Measurements from ENCODE around the gene EXPH5. TPM values are rescaled to one million over a fixed set of nuclear protein-coding genes. Genes with fewer than 3 reads are reported as not detected.

The EXPH5 gene
- total RNA-seq, 4 donors from 2014 or later: 3.3 to 8.1 (median 6.9) TPM

GRCh38 chr11:108494182-108494581 is 99.4 kb downstream of the EXPH5 start:
- Histone ChIP-seq H3K4me3 (no peak overlapping the region), H3K27me3 (no peaks in the 10 kb centered on the region), H3K4me1 (peaks cover 0 to 9% (median 4%) of the 10 kb centered on the region in 4 donors), H3K9me3 (no peaks in the 10 kb centered on the region), H3K27ac (no peak overlapping the region), H3K36me3 (peaks cover 0 to 15% (median 0%) of the 10 kb centered on the region in 3 donors)
- TF ChIP-seq POLR2A (IDR thresholded peaks at IDR 0.05) (no peak), CTCF (IDR thresholded peaks at IDR 0.05) (no peak)
- no peak for DNase-seq

GRCh38 chr11:108491936-108492335 is 101.6 kb downstream of the EXPH5 start:
- no peak for DNase-seq
- TF ChIP-seq CTCF (IDR thresholded peaks at IDR 0.05): no peak
- TF ChIP-seq POLR2A (IDR thresholded peaks at IDR 0.05): no peak
- H3K36me3 ChIP-seq: peaks cover 0 to 15% (median 0%) of the 10 kb centered on the region in 3 donors

GRCh38 chr11:108486828-108487227 is 106.7 kb downstream of the EXPH5 start:
- peaks cover 0 to 39% (median 0%) of the 10 kb centered on the region in 3 donors for H3K36me3 ChIP-seq
- H3K27ac ChIP-seq: no peak overlapping the region
- H3K4me1 ChIP-seq: no peaks in the 10 kb centered on the region
- DNase-seq: no peak
- H3K27me3 ChIP-seq: no peaks in the 10 kb centered on the region
- TF ChIP-seq CTCF (IDR thresholded peaks at IDR 0.05): no peak
- no peak for TF ChIP-seq POLR2A (IDR thresholded peaks at IDR 0.05)
- no peaks in the 10 kb centered on the region for H3K9me3 ChIP-seq
- H3K4me3 ChIP-seq: no peak overlapping the region

More at GRCh38 chr11:108491936-108492335, 101.6 kb downstream of the EXPH5 start:
- Histone ChIP-seq H3K27me3 (no peaks in the 10 kb centered on the region), H3K4me3 (no peak overlapping the region), H3K27ac (no peak overlapping the region), H3K4me1 (peaks cover 0 to 4% (median 0%) of the 10 kb centered on the region in 4 donors), H3K9me3 (no peaks in the 10 kb centered on the region)

- H3K27me3 ChIP-seq: no peaks in the 10 kb centered on the region
- no peak for TF ChIP-seq POLR2A (IDR thresholded peaks at IDR 0.05)
- TF ChIP-seq CTCF (IDR thresholded peaks at IDR 0.05): no peak
- peaks cover 0 to 42% (median 0%) of the 10 kb centered on the region in 3 donors for H3K36me3 ChIP-seq
- H3K27ac ChIP-seq: no peak overlapping the region
- no peaks in the 10 kb centered on the region for H3K9me3 ChIP-seq
- no peak overlapping the region for H3K4me3 ChIP-seq
- no peak for DNase-seq
- H3K4me1 ChIP-seq: no peaks in the 10 kb centered on the region
These were observed 107.2 kb downstream of the EXPH5 start for GRCh38 chr11:108486331-108486730.

- no peaks in the 10 kb centered on the region for H3K4me1 ChIP-seq
- DNase-seq: no peak
- H3K4me3 ChIP-seq: no peak overlapping the region
- TF ChIP-seq POLR2A (IDR thresholded peaks at IDR 0.05) (no peak), CTCF (IDR thresholded peaks at IDR 0.05) (no peak)
- H3K36me3 ChIP-seq: peaks cover 0 to 38% (median 0%) of the 10 kb centered on the region in 3 donors
- no peaks in the 10 kb centered on the region for H3K27me3 ChIP-seq
- no peak overlapping the region for H3K27ac ChIP-seq
- H3K9me3 ChIP-seq: no peaks in the 10 kb centered on the region
These were observed 110.4 kb downstream of the EXPH5 start for GRCh38 chr11:108483163-108483562.

Data from Peyer's patch (tissue), 4 donors.